T-helper 2 cell treated with Interferon-gamma antibody and Interleukin-4, amounts not matched to agents 5 μg/mL and 100 μg/mL, for 36 hours (primary cell): Measurements from ENCODE around the gene RBM5.

ENCODE experiments used
- DNase-seq: peaks from one replicate; pipeline ENCODE4 v3.0.0; 2021; ENCODE audit warnings: low spot score
- H3K27ac Mint-ChIP-seq: one replicate; pipeline ENCODE4 v1.8.0; 2021; ENCODE audit warnings: mild to moderate bottlenecking, mixed read lengths
- H3K27me3 Mint-ChIP-seq: one replicate; pipeline ENCODE4 v1.8.0; 2021; ENCODE audit warnings: low read depth, mixed read lengths
- H3K36me3 Mint-ChIP-seq: one replicate; pipeline ENCODE4 v1.8.0; 2021; ENCODE audit warnings: low read depth, mixed read lengths
- H3K4me1 Mint-ChIP-seq: one replicate; pipeline ENCODE4 v1.8.0; 2021; ENCODE audit warnings: low read depth, mixed read lengths
- H3K4me3 Mint-ChIP-seq: one replicate; pipeline ENCODE4 v1.8.0; 2022; ENCODE audit warnings: mild to moderate bottlenecking, moderate library complexity, mixed read lengths
- H3K9me3 Mint-ChIP-seq: one replicate; pipeline ENCODE4 v1.8.0; 2021; ENCODE audit warnings: mixed read lengths

Gene RBM5

GRCh38 chr3:50166620-50167019, 77.9 kb downstream of the RBM5 start:
- no peak overlapping the region for H3K4me3 Mint-ChIP-seq
- DNase-seq, result no peak
- no peaks in the 10 kb centered on the region for H3K9me3 Mint-ChIP-seq

GRCh38 chr3:50167069-50167840, 78.5 kb downstream of the RBM5 start:
- no peak overlapping the region for H3K27ac Mint-ChIP-seq
- H3K4me3 Mint-ChIP-seq, result no peak overlapping the region
- DNase-seq, result no peak
- no peaks in the 10 kb centered on the region for H3K36me3 Mint-ChIP-seq
- H3K27me3 Mint-ChIP-seq, result peaks cover 3% of the 10 kb centered on the region
- no peaks in the 10 kb centered on the region for H3K4me1 Mint-ChIP-seq
- no peaks in the 10 kb centered on the region for H3K9me3 Mint-ChIP-seq

More at GRCh38 chr3:50166620-50167019, 77.9 kb downstream of the RBM5 start:
- Mint-ChIP-seq H3K27ac (no peak overlapping the region), H3K27me3 (peaks cover 3% of the 10 kb centered on the region), H3K36me3 (no peaks in the 10 kb centered on the region), H3K4me1 (no peaks in the 10 kb centered on the region)

- H3K27me3 Mint-ChIP-seq, result peaks cover 3% of the 10 kb centered on the region
- H3K27ac Mint-ChIP-seq, result no peak overlapping the region
- no peak for DNase-seq
- no peak overlapping the region for H3K4me3 Mint-ChIP-seq
- no peaks in the 10 kb centered on the region for H3K9me3 Mint-ChIP-seq
- no peaks in the 10 kb centered on the region for H3K4me1 Mint-ChIP-seq
- H3K36me3 Mint-ChIP-seq, result no peaks in the 10 kb centered on the region
These were observed 79.1 kb downstream of the RBM5 start for GRCh38 chr3:50167841-50168209.

GRCh38 chr3:50168388-50168787, 79.7 kb downstream of the RBM5 start:
- H3K27ac Mint-ChIP-seq, result no peak overlapping the region
- no peak overlapping the region for H3K4me3 Mint-ChIP-seq
- H3K27me3 Mint-ChIP-seq, result peaks cover 3% of the 10 kb centered on the region
- H3K4me1 Mint-ChIP-seq, result no peaks in the 10 kb centered on the region
- no peaks in the 10 kb centered on the region for H3K36me3 Mint-ChIP-seq
- DNase-seq, result no peak
- H3K9me3 Mint-ChIP-seq, result no peaks in the 10 kb centered on the region
